ENCODE measurements around the gene PKP4. TPM values are rescaled to one million over a fixed set of nuclear protein-coding genes. Genes with fewer than 3 reads are reported as not detected.

The PKP4 gene
- total RNA-seq, 1 donor from 2014 or later = 60.8 TPM

- H3K27me3 ChIP-seq = no peaks in the 10 kb centered on the region
- no peaks in the 10 kb centered on the region for H3K36me3 ChIP-seq
- no peaks in the 10 kb centered on the region for H3K9me3 ChIP-seq
- H3K4me3 ChIP-seq = no peak overlapping the region
- H3K27ac ChIP-seq = no peak overlapping the region
- no peak for DNase-seq (ENCODE audit: low spot score in 2 of 2)
- TF ChIP-seq, protein P1, sequence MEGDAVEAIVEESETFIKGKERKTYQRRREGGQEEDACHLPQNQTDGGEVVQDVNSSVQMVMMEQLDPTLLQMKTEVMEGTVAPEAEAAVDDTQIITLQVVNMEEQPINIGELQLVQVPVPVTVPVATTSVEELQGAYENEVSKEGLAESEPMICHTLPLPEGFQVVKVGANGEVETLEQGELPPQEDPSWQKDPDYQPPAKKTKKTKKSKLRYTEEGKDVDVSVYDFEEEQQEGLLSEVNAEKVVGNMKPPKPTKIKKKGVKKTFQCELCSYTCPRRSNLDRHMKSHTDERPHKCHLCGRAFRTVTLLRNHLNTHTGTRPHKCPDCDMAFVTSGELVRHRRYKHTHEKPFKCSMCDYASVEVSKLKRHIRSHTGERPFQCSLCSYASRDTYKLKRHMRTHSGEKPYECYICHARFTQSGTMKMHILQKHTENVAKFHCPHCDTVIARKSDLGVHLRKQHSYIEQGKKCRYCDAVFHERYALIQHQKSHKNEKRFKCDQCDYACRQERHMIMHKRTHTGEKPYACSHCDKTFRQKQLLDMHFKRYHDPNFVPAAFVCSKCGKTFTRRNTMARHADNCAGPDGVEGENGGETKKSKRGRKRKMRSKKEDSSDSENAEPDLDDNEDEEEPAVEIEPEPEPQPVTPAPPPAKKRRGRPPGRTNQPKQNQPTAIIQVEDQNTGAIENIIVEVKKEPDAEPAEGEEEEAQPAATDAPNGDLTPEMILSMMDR (IDR thresholded peaks at IDR 0.05) = no peak
- intact Hi-C loops (cut with DNase I) = no loop called here
- H3K4me1 ChIP-seq = no peaks in the 10 kb centered on the region
Measured at GRCh38 chr2:158731386-158731785, 274.6 kb downstream of the PKP4 start.

Other genes with a start within 250 kb of the PKP4 start
- gene CCDC148, start 199 bp upstream of the PKP4 start, total RNA-seq = not detected

Measured in ascending aorta (tissue), 2 donors.